BLaER1 treated with 17β-estradiol and CSF1 and Interleukin-3, amounts not matched to agents 10 nM and 100 nM (cell line): Measurements from ENCODE around the gene CLCN7.

Experiments used
- H3K27ac ChIP-seq, 11 experiments: shearing (Covaris generic); formaldehyde crosslinking; 2 replicates each; pipeline ENCODE4 v1.8.1; 2022
- H3K27me3 ChIP-seq, 11 experiments: shearing (Covaris generic); formaldehyde crosslinking; 2 replicates each; pipeline ENCODE4 v1.8.1; 2022
- H3K36me3 ChIP-seq, 11 experiments: shearing (Covaris generic); formaldehyde crosslinking; 2 replicates each; pipeline ENCODE4 v1.8.1; 2022
- H3K4me1 ChIP-seq, 10 experiments: shearing (Covaris generic); formaldehyde crosslinking; 2 replicates each; pipeline ENCODE4 v1.8.1; 2022
- H3K4me2 ChIP-seq, 11 experiments: shearing (Covaris generic); formaldehyde crosslinking; 2 replicates each; pipeline ENCODE4 v1.8.1; 2022
- H3K4me3 ChIP-seq, 10 experiments: shearing (Covaris generic); formaldehyde crosslinking; 2 replicates each; pipeline ENCODE4 v1.8.1; 2022
- H3K9ac ChIP-seq, 11 experiments: shearing (Covaris generic); formaldehyde crosslinking; 2 replicates each; pipeline ENCODE4 v1.8.1; 2022
- H3K9me3 ChIP-seq, 11 experiments: shearing (Covaris generic); formaldehyde crosslinking; replicated peaks in 1 of 11; 2 replicates each; pipeline ENCODE4 v1.8.1; 2022
- H4K20me1 ChIP-seq, 11 experiments: shearing (Covaris generic); formaldehyde crosslinking; 2 replicates each; pipeline ENCODE4 v1.8.1; 2022
- Cebpa-rat ChIP-seq, 11 experiments: shearing (Covaris generic); IDR thresholded peaks; 2 replicates each; pipeline ENCODE4 v1.8.1; 2022

Gene CLCN7

DNA sequence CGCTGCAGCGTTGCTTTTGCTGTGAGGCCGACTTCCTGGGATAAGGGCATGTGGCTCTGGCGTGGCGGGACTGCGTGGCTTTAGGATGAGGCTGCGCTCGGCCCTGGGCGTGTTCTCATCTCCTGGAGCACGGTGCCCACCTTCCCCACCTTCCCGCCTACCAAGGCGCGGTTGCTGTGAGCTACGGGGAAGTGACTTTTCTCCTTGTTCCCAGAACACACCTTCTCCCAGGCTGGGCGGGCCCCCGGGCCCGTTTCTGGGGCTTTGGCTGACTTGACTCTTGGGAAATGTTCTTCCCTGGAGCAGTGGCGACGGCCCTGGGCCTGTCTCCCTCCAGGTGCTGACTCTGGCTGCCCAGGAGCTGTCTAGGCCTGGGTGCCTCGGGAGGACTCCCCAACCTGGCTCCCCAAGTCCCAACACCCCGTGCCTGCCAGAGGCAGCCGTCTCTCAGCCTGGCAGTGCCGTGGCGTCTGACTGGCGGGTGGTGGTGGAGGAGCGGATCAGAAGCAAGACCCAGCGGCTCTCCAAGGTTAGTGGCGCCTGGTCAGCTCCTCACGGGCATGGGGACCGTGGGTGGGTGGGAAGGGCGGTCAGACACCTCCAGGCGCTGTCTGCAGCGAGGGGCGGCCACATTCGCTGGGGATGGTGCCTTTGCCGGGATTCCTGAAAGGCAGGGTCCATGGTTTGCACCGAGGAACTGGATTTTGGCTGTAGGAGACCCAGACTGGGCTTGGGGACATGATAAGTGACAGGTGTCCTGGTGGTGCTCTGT, 30.4 kb upstream of the CLCN7 start:
- peaks cover 0 to 85% (median 43%) of the 10 kb centered on the region in 11 experiments; a peak in 18 of 22 replicates for H4K20me1 ChIP-seq
- H3K9me3 ChIP-seq: no peaks in the 10 kb centered on the region
- H3K9ac ChIP-seq: no peak overlapping the region
- no peak overlapping the region for H3K4me2 ChIP-seq
- TF ChIP-seq Cebpa-rat (IDR thresholded peaks at IDR 0.05): no peak
- no peak overlapping the region for H3K4me3 ChIP-seq
- peaks cover 48 to 94% (median 78%) of the 10 kb centered on the region in 11 experiments for H3K36me3 ChIP-seq
- no peaks in the 10 kb centered on the region for H3K27me3 ChIP-seq
- peaks cover 20 to 27% (median 22%) of the 10 kb centered on the region in 10 experiments for H3K4me1 ChIP-seq
- H3K27ac ChIP-seq: no peak overlapping the region

DNA sequence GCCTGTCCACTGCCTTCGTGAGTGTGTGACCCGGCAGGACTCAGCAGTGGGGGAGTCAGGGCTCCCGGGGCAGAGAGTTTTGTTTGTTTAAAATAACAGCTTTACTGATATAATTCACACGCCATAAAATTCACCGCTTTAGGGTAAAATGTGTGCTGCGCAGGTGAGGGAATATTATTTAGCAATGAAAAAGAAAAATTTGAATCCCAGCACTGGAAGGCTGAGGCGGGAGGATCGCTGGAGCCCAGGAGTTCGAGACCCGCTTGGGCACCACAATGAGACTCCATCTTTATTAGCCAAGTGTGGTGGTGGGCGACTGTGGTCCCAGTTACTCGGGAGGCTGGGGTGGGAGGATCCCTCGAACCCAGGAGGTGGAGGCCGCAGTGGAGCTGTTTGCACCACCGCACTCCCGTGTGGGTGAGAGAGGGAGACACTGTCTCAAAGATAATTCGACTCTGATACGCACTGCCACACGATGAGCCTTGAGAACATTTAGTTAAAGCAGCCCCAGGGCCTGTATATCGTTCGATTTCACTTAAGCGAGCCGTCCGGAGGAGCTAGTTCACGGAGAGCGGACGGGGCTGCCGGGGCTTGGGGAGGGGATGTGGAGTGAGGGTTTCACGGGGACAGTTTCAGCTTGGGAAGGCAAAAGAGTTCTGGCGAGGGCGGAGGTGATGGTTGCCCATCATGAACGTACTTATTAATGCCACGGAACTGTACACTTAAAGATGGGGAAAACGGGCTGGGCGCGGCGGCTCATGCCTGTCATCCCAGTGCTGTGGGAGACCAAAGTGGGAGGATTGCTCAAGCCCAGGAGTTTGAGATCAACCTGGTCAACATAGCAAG, 28.5 kb upstream of the CLCN7 start:
- H3K9me3 ChIP-seq: no peaks in the 10 kb centered on the region
- H3K9ac ChIP-seq: no peak overlapping the region
- H4K20me1 ChIP-seq: peaks cover 0 to 81% (median 35%) of the 10 kb centered on the region in 11 experiments; a peak in 15 of 22 replicates
- no peaks in the 10 kb centered on the region for H3K27me3 ChIP-seq
- no peak overlapping the region for H3K4me2 ChIP-seq
- peaks cover 1 to 7% (median 3%) of the 10 kb centered on the region in 10 experiments for H3K4me1 ChIP-seq
- H3K4me3 ChIP-seq: no peak overlapping the region
- TF ChIP-seq Cebpa-rat (IDR thresholded peaks at IDR 0.05): no peak
- H3K27ac ChIP-seq: no peak overlapping the region
- H3K36me3 ChIP-seq: peaks cover 64 to 95% (median 83%) of the 10 kb centered on the region in 11 experiments

DNA sequence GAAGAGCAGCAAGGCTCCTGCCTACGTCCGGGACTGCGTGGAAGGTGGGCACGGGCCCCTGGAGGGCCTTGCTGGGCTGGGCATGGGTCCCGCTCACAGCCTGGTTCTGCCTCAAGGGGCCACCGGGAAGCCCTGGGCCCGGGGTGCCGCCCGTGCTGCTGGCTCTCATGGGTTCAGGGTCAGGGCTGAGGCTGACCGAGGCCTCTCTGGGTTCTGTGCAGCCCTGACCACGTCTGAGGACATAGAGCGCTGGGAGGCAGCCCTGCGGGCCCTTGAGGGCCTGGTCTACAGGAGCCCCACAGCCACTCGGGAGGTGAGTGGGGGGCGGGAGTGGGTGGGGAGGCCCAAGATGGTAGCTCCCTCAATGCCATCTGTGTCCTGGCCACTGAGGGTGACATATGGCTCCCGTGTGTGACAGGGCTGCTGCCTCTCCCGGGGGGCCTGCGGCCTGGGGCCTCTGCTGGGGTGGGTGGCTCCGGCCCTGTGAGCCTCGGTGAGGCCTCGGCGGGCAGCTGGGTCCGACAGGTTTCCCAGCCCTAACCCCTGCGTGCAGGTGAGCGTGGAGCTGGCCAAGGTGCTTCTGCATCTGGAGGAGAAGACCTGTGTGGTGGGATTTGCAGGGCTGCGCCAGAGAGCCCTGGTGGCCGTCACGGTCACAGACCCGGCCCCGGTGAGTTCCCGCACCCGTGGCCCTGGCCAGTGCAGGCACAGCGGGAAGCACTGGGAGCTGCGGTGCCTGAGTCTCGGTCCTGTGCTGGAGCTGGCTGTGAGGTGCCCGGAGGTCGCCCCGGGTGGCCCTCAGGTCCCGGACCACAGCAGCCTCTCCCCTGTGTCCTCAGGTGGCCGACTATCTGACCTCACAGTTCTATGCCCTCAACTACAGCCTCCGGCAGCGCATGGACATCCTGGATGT, 27.5 kb upstream of the CLCN7 start:
- H3K36me3 ChIP-seq: peaks cover 74 to 95% (median 91%) of the 10 kb centered on the region in 11 experiments
- peaks cover 0 to 81% (median 31%) of the 10 kb centered on the region in 11 experiments; a peak in 17 of 22 replicates for H4K20me1 ChIP-seq
- H3K4me2 ChIP-seq: no peak overlapping the region
- no peak overlapping the region for H3K9ac ChIP-seq
- H3K9me3 ChIP-seq: no peaks in the 10 kb centered on the region
- H3K4me3 ChIP-seq: no peak overlapping the region
- no peaks in the 10 kb centered on the region for H3K27me3 ChIP-seq
- H3K4me1 ChIP-seq: peaks cover 0 to 1% (median 0%) of the 10 kb centered on the region in 10 experiments; a peak in 1 of 20 replicates
- no peak for TF ChIP-seq Cebpa-rat (IDR thresholded peaks at IDR 0.05)
- H3K27ac ChIP-seq: no peak overlapping the region

DNA sequence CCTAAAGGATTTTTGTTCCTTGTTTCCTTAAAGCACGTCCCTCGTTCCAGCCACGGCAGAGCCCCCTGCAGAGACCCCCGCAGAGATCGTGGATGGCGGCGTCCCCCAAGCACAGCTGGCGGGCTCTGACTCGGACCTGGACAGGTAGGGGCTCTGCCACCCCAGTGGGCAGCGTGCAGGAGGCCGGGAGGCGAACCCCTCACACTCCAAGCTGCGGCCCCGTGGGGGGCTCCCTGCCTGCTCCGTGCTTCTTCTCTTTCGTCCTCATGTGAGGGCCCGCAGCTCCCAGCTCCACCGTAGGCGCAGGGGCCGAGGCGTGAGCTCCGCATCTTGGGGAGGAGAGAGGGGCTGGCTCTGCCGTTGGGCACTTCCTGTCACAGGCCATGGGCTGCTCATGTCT, 26.8 kb upstream of the CLCN7 start:
- no peaks in the 10 kb centered on the region for H3K27me3 ChIP-seq
- no peak overlapping the region for H3K4me2 ChIP-seq
- no peak overlapping the region for H3K9ac ChIP-seq
- no peaks in the 10 kb centered on the region for H3K9me3 ChIP-seq
- H3K36me3 ChIP-seq: peaks cover 74 to 95% (median 91%) of the 10 kb centered on the region in 11 experiments
- no peak for TF ChIP-seq Cebpa-rat (IDR thresholded peaks at IDR 0.05)
- H4K20me1 ChIP-seq: peaks cover 0 to 81% (median 31%) of the 10 kb centered on the region in 11 experiments; a peak in 16 of 22 replicates
- no peak overlapping the region for H3K4me3 ChIP-seq
- H3K4me1 ChIP-seq: no peaks in the 10 kb centered on the region
- H3K27ac ChIP-seq: no peak overlapping the region

DNA sequence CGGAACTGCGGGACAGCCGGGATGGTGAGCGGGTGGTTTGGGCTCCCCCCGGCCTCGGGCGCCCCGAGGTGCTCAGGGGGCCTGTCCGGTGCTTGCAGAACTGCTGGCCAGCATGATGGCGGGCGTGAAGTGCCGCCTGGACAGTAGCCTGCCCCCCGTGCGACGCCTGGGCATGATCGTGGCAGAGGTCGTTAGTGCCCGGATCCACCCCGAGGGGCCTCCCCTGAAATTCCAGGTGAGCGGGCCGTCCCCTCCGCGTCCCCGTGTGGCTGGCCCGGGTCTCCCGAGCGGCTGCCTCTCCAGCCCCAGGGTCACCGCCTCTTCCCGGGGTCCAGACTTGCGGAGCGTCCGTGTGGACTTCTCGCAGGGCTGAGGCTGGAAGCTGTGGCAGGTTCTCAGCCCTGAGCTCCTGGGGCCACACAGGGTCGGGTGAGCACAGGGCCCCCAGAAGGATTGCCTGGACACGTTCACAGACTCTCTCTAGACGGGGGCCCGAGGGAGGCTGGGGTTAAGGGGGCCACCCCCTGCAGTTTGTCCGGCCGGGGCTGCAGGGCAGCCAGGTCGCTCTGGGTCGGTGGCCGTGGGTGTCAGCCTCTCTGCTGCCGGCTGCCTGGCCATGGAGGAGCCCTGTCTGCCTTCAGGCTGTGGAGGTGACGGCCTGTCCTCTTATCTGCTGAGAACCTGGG, 25.8 kb upstream of the CLCN7 start:
- no peak overlapping the region for H3K4me2 ChIP-seq
- peaks cover 77 to 95% (median 91%) of the 10 kb centered on the region in 11 experiments for H3K36me3 ChIP-seq
- no peak overlapping the region for H3K9ac ChIP-seq
- no peak overlapping the region for H3K27ac ChIP-seq
- TF ChIP-seq Cebpa-rat (IDR thresholded peaks at IDR 0.05): no peak
- H4K20me1 ChIP-seq: peaks cover 0 to 81% (median 38%) of the 10 kb centered on the region in 11 experiments; a peak in 17 of 22 replicates
- H3K9me3 ChIP-seq: no peaks in the 10 kb centered on the region
- peaks cover 0 to 6% (median 3%) of the 10 kb centered on the region in 10 experiments; a peak in 7 of 20 replicates for H3K4me1 ChIP-seq
- no peaks in the 10 kb centered on the region for H3K27me3 ChIP-seq
- no peak overlapping the region for H3K4me3 ChIP-seq

DNA sequence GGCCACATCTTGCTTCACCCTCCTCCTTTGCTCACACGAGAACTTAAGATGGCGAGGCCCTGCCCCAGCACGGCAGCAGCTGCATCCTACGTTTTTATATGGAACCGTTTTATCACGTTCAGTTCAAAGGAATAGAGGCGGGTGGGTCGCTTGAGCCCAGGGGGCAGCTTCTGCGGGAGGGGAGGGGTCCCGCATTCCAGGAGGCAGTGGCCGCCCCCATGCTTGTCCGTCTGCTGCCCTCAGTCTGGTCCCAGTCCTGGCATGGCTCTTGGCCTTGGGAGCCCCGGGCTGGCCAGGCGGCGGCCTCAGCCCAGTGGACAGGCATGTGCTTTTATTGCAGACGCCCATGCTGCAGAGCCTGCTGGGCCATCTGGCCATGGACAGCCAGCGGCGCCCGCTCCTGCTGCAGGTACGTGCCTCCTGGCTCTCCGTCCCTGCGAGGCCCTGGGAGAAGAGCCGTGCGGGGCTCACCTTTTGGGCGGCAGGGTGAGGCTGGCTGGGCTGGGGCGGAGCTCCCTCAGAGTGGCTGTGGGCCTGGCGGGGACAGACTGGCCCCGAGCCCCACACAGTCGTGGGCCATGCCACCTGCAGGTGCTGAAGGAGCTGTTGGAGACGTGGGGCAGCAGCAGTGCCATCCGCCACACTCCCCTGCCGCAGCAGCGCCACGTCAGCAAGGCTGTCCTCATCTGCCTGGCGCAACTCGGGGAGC, 25.1 kb upstream of the CLCN7 start:
- peaks cover 84 to 95% (median 93%) of the 10 kb centered on the region in 11 experiments for H3K36me3 ChIP-seq
- H4K20me1 ChIP-seq: peaks cover 0 to 81% (median 45%) of the 10 kb centered on the region in 11 experiments; a peak in 17 of 22 replicates
- no peak overlapping the region for H3K4me3 ChIP-seq
- no peaks in the 10 kb centered on the region for H3K9me3 ChIP-seq
- H3K9ac ChIP-seq: no peak overlapping the region
- H3K4me1 ChIP-seq: peaks cover 0 to 13% (median 10%) of the 10 kb centered on the region in 10 experiments; a peak in 19 of 20 replicates
- no peak overlapping the region for H3K27ac ChIP-seq
- H3K27me3 ChIP-seq: no peaks in the 10 kb centered on the region
- H3K4me2 ChIP-seq: no peak overlapping the region
- TF ChIP-seq Cebpa-rat (IDR thresholded peaks at IDR 0.05): no peak

DNA sequence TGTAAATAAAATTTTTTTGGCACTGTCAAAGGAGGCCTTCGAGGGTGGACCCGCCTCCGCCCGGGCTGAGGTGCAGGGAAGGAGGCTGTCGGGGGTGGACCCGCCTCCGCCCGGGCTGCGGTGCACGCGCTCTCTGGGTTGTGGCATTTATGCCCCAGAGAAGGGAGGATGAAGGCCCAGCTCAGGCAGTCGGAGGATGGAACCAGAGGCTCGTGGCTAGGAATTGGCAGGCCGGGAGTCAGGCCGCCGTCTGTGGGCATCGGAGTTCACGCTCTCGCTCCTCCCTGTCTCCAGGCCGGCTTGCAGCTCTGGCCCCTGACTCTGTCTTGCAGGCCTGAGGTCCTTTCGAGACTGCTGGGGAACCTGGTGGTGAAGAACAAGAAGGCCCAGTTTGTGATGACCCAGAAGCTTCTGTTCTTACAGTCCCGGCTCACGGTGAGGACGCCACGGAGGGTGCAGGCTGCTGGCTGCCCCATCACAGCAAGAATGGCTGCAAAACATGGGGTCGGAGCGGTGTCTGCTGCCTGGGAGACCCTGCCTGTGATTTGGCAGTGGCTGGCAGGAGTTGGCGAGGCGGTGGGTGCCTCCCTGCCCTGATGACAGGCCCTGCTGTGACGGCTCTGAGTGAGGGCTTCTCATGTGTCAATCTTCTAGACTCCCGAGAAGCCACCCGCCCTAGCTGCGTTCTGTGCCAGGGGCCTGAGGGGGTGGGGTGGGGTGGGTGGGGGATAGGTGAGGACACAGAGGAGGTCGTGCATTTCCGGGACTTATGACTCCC, 24.3 kb upstream of the CLCN7 start:
- Histone ChIP-seq H3K27ac (no peak overlapping the region), H3K4me2 (no peak overlapping the region), H3K4me3 (no peak overlapping the region), H3K27me3 (no peaks in the 10 kb centered on the region), H3K4me1 (peaks cover 8 to 22% (median 18%) of the 10 kb centered on the region in 10 experiments), H3K9ac (peak overlapping the region in 1 of 11 experiments; percentile 28; a peak in 1 of 22 replicates), H3K9me3 (no peaks in the 10 kb centered on the region), H4K20me1 (peaks cover 0 to 86% (median 53%) of the 10 kb centered on the region in 11 experiments; a peak in 17 of 22 replicates), H3K36me3 (peaks cover 86 to 98% (median 96%) of the 10 kb centered on the region in 11 experiments)
- no peak for TF ChIP-seq Cebpa-rat (IDR thresholded peaks at IDR 0.05)
